NCI-H187 treated with DMSO at 0.1 percent for 48 hours (cell line): ENCODE results near the gene GLT1D1.
A peak's percentile ranks its signal among the peaks of the same experiment; 100 is the strongest.

Source experiments
- DNase-seq: peaks from one replicate; lab custom pipeline; 2025; lab: John Stamatoyannopoulos, UW

The GLT1D1 gene

DNA sequence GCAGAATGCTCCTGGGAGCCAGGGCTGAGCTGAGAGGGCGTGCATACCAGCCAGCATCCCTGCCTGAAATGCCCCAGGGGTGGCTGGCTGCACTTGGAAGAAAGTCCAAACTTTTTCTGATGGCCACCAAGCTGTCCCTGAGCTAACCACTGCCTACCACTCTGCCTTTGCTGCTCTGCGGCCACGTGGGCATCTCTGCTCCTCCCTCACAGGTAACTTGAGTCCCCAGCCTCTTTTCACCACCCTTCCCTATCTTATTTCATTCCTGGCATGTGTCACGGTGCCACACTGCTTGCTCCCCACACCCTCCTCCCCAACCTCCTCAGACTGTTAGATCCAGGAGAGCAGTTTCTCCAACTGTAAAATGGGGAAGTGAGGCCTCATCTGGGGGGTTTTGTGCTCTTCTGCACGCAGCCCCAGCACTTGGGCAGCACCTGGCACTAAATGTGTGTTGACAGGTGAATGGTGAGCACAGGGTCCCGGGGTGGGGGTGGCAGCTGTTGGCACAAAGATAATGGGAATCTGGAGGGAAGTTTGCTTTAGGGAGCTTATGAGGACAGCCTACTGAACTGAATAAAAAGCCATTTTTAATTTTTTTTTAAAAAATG lies 113.0 kb downstream of the GLT1D1 start:
- DNase-seq: peak; percentile 64

DNA sequence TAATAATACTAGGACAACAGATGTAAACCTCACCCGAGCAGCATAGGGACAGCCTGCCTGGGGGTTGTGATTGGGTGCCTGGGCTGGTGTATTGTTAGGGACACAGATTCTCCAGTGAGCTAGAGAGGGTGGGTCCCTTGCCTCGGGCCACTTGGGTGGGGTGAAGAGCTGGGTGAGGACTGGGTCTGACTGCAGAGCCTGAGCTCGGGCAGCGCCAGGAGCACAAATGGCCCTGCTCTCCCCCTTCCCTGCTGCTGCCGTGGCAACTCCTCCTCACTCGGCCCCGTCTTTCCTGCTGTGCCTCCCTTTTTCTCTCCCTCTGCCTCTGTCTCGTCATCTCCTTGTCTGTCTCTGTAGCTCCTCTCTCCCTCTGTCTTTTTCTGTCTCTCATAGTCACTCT lies 115.4 kb downstream of the GLT1D1 start:
- no peak for DNase-seq

DNA sequence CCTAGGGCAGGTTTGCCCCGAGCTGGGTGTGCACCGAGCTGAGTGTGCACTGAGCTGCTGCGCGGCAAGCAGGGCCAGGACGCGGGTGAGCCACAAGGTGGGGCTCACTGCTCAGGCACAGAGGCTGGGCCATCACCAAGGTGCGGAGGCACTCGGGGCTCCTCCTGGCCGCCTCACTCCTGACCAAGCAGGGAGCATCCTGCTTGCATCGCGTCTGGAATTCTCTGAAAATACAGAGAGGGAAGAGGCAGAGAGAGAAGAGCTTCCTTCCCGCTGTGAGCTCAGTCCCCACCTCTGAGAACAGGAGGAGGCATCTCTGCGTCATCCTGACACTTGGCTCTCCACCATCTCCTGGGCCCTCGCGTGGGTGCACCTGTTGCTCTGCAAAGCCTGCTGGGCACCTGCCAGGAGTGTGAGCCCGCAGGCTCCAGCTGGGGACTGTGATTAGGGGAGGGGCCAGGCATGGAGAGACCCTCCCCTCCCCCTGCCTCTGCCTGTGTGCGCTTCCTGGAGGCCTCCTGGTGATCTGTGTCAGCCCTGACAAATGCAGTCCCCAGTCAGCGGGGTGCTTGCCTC lies 116.3 kb downstream of the GLT1D1 start:
- peak; percentile 94 for DNase-seq

DNA sequence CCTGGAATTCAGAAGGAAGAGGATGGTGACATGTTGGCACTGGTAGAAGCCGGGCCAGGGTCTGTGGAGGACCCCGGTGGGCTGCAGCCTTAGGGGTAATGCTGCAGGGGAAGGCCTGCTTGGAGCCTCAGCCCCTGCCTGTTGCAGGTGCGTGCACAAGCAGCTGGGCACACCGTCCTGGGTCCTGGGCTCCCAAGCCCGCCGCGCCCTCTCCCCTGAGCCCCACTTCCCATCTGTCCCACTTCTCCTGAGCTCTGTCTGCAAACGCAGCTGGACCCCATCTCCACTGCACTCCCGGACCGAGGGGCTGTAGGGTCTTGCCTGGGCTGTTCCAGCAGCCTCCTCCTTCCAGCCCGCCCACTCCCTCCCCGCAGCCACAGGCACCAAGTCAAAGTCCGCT lies 116.8 kb downstream of the GLT1D1 start:
- no peak for DNase-seq

DNA sequence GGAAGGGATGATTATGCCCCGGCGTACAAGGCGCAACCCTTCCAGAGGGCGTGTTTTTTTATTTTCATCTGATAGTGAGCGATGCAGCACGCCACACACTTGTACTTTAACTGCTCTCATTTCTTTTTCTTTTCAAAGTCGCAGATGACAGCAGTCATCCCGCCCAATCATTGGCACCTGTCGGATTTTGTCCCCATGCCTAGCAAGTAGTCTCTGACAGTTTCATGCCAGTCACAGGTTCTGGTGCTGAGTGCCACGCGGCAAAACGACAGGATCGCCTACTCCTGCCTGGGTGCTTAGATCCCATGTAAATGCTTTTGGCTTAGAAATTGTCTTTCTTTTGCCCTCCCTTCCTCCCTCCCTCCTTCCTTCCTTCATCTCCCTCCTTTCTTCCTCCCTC lies 117.7 kb downstream of the GLT1D1 start:
- no peak for DNase-seq

DNA sequence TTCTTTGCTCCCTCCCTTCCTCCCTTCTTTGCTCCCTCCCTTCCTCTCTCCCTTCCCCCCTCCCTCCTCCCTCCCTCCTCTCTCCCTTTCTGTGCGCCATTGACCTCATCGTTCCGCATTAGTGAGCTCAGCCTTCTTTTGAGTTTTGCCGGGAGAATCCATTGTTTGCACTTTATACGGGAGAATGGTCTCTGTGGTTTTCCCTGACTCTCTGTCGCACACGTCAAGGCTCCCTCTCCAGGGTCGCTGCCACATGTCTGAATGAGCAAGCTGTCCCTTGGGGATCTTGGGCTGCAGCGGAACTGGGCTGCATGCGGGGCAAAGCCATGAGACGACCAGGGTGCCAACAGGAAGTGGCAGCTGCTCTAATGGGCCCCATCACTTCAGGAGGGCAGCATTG lies 118.5 kb downstream of the GLT1D1 start:
- DNase-seq: peak; percentile 89

DNA sequence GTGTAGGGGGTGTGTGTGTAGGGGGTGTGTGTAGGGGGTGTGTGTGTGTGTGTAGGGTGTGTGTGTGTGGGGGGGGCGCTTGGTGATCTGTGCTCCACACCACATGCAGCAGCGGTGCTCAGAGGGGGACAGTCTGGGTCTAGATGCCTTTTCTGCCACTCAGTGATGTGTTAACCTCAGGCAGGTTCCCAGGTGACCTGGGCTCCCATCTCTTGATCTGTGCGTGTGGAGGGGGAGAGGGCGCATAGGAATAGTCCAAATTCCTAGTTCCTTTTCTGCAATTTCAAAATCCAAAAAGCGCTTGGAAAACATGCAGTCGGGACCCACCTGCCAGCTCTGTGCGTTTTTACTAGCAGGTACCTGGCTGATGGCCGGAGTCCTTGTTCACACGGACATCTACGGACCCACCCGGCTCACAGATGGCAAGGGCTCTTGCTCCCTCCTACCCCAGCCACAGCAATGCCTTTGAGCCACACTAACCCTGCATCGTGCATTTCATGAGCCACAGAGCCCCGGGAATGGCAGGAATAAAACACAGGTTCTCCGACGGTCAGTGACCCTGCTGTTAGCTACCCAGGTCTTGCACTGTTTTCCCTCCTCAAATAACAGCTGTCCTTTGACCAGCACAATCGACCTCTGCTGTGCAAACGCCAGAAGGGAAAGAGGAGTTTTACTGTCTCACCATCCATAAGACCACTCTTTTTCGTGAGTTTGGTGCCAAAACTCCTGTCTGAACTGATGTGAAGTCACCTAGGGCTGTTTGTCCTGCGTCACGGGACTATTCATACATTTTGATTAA lies 120.8 kb downstream of the GLT1D1 start:
- DNase-seq: no peak

DNA sequence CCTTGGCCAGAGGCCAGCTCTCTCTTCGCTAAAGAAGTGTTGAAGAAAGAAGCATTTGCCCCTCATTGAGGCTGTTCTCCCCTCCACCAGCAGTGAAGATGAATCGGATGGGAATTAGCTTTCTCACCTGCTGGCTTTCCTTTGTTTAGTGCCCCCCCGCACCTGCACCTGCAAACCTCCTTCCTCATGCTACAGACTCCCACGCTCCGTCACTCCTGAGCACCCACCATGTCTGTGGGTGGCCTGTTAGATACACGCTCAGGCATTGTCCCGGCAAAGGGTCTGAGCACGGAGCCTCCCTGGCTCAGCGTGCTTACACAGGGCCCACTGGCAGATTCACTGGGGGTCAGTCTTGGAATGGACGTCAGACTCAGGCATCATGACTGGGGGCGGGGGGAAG lies 121.6 kb downstream of the GLT1D1 start:
- no peak for DNase-seq

DNA sequence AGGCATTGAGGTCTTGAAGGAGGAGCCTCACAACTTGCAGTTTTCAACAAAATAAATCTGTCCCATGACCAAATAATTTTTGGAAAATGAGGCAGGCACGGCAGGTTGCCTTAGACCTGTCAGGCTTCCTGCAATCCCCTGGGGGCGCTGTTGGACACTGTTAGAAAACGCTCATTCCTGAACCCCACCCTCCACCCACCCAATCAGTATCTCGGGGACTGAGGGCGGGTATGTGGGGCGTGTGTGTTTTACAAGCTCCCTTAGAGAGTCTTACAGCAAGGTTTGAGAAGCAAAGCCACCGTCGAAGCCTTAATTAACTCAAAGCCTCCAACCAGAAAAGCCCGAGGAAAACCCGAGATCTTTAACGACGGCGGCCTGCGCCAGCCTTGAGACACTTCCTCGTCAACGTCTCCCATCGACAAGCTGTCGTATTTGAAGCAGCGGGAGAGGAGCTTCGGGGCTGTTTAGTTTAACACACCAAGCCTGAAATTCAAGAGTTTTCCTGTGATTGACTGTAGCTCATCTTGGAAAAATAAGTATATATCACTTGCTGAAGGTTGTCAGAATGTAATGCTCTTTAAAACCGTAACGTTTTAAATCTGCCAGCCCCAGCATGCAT lies 123.0 kb downstream of the GLT1D1 start:
- DNase-seq: peak; percentile 41

DNA sequence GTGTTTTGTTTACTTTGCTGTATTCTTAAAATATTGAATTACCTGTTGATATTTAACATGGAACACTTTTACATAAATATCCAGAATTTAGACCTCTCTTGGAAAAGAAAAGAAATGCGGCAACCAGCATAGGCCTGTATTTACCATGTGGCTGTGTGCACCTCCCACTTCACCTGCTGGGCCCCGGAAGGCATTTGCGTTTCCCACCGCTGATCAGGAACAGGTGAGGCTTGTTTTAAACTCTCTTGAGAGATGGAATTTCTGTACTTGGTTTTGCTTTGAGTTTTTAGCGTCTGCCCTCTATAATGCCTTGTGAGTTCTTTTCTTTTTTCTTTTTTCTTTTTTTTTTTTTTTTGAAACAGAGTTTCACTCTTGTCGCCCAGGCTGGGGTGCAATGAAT lies 124.2 kb downstream of the GLT1D1 start:
- no peak for DNase-seq

DNA sequence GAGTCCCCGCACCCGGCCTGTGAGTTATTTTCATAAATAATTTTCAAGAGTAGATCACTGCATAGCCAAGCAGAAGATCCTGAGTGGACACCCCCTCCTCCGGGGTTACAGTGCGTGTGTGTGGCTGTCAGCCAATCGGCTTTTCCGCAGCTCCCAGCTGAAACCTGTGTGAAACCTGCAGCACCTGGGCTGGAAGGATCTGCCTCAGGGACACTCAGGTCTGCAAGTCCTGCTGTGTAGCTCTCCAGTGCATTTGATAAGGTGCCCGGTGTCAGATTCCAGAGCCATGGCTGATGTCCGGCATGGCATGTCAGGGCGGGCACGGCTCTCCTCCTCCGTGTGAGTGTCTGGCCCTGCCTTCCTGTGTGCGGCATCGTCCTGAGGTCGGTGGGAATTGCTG lies 124.8 kb downstream of the GLT1D1 start:
- DNase-seq: no peak

DNA sequence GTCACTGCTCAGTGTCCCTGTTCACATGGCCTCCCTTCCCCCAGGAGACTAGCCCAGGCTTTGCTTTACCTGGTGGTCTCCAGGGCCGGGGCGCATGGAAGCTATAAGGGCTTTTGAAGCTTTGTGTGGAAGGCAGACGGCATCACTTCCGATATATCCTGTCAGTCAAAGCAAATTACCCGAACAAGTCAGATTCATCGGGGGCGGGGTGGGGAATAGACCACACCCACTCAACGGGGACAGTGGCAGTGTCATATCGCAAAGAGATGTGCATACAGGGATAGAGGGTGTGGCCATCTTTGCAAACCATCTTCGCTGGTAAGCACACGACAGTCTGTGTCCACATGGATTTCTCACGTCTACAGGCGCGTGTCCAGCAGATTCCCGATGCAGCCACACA lies 127.3 kb downstream of the GLT1D1 start:
- peak; percentile 84 for DNase-seq

DNA sequence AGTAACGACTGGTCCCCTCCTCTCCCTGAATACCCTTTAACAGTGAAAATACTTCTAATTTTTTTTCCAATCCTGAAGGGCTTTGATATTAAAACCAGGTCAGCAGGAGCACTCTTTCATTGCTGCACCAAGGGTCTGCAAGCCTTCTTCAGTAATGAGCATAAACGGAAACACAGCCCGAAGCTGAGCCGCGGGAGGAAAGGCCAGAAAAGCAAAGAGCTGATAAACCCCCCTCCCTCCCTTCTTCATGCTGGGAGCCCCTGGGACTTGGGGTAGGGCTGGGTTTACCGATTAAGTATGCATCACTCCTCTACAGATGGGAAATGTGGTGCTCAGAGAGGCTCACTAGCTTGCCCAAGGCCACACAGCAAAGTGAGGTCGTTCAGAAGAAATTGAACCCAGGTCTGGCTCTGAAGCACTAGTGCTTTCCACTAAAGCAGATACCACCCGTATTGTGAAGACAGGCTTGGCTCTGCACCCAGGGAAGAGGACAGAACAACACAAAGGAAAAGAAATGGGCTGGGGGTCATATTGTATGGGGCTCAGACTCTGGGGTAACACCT lies 128.8 kb downstream of the GLT1D1 start:
- no peak for DNase-seq

DNA sequence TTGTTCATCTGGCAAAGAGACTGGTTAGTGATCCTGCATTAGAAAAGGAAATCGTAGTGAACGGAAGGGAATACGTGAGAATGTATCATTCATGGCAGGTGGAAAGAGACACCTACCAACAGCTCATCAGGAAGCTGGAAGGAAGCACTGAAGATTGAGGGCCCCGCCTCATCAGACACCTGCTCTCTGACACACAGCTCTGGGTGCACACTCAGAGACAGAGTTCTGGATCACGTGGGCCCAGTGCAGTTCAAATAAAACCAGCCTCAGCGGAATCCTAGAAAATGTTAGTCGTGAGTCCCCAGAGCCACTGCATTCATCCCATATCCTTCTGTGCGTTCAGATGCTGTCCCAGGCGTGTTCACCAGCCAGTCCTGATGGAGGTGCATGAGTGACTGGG lies 129.7 kb downstream of the GLT1D1 start:
- peak; percentile 76 for DNase-seq

DNA sequence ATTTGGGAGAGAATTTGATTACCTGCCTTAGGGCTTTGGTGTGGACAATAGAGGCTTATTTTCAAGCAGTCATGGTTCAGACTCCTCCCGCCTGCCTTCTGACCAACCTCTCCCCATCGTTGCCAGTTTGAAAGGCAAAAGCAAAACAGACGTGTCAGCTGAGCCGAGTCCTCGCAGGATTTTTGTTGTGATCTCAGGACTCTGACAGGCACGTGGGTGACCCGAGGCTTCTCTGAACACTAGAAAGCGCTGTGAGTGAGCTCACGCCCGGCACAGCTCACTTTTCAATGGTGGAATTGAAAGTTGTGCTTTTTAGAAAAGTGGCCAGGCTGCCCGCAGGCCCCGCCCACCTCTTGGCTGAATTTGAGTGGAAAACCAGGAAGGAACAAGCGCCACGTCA lies 130.1 kb downstream of the GLT1D1 start:
- DNase-seq: no peak

DNA sequence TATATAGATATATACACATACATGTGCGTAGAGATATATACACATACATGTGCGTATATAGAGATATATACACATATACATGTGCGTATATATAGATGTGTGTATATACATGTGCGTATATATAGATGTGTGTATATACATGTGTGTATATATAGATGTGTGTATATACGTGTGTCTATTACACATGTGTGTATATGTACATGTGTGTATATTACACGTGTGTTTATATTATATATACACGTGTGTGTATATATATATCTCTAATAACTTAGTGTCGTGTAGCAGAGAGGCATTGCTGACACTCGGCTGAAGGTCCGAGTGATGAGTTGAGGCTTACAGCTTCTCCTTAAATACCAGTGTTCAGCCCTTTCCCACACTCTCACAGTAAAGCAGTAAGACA lies 133.7 kb downstream of the GLT1D1 start:
- DNase-seq: no peak

DNA sequence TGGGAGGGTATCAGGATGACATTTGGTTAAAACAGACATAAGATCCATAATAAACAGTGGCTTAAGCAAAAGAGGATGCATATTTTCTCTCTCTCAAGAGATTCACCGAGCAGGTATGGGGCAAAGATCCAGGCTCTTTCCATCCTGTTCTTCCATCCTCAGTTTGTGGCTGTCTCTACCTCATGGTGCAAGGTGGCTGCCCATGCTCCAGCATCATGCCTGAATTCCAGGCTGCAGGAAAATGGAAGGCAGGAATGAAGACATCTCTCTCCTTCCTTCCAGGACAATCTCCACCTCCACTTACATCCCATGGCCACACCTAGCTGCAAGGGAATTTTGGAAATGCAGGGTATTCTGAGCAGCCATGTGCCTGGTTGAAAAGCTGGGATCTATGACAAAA lies 136.0 kb downstream of the GLT1D1 start:
- DNase-seq: no peak

DNA sequence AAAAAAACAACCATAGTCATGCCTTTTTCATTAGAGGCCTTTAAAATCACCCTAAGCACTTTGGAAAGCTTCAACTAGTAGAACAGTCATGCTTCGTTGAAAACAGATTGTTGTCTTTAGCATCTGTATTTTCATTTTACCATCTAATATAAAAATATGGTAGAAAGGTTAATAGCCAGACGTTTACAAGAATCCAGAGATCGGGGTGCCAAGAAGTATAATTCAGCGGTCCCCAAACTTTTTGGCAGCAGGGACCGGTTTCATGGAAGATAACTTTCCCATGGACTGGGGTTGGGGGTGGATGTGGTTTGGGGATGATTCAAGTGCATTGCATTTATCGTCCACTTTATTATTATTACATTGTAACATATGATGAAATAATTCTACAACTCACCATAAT lies 138.4 kb downstream of the GLT1D1 start:
- DNase-seq: no peak

DNA sequence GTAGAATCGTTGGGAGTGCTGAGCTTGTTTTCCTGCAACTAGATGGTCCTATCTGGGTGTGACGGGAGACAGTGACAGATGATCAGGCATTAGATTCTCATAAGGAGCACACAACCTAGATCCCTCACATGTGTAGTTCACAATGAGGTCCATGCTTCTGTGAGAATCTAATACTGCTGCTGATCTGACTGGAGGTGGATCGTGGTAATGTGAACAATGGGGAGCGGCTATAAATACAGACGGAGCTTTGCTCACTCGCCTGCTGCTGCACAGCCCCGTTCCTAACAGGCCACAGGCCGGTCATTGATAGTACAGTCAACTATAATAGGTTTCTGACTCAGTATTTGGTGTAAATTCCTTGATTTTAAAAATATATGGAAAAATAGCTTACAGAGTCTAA lies 138.8 kb downstream of the GLT1D1 start:
- DNase-seq: no peak

DNA sequence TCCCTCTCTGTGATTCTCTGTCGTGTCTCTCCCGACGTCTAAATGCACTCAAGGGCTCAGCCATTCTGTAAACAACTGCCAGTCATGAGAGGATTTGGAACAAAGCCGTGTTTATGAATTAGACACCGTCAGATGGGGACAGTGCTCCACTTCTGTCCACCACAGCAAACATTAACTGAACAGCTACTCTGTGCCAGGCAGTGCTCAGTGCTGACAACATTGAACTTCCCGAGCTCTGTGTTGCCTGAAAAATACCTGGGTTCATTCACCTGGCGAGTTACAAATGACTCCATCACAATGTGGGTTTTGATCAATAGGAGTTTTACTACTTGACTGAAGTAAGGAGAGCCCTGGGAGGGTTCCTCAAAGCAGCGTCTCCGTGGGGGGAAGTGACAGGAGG lies 139.3 kb downstream of the GLT1D1 start:
- DNase-seq: no peak

DNA sequence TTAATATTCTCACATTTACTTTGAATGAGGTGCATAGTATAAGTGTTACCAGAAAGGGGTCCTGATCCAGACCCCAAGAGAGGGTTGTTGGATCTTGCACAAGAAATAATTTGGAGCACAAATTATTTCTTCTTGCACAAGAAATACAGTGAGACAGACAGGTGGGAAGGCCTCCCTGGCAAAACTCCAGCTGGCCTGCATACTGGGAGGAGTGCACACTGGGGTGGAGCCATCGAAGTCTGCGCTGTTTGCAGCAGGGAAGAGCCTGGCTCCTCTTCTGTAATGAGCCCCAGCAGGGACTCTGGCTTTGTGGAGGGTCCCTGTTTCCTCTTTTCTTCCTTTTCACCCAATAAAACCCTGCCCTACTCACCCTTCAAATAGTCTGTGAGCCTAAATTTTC lies 141.6 kb downstream of the GLT1D1 start:
- no peak for DNase-seq

DNA sequence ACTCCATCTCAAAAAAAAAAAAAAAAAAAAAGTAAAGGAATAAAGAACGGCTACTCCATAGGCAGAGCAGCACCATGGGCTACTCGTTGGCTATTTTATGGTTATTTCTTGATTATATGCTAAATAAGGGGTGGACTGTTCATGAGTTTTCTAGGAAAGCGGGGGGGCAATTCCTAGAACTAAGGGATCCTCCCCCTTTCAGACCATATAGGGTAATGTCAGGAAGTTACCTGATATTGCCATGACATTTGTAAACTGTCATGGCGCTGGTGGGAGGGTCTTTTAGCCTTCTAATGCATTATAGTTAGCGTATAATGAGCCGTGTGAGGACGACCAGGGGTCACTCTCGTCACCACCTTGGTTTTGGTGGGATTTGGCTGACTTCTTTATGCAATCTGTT lies 142.3 kb downstream of the GLT1D1 start:
- no peak for DNase-seq

DNA sequence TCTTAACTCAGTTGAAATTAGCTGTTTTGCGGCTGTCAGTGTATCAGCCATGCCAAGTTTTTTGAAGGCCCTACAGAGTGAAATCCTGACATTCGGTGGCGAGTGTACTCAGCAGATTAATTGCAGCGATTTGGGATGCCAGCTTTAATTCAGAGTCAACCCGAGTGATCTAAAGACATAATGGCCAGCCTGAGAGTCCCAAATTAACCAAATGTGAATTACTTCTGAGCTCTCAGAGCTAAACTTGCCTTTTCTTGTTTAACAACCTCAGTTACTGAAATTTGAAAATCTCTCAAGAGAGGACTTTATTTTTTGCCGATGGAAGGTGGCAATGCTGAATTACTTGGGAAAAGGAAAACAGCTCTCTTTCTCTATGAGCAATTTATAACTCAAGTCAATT lies 148.5 kb downstream of the GLT1D1 start:
- DNase-seq: no peak
